Calu3 (cell line): ENCODE results near the gene NUB1. TPM values are rescaled to one million over a fixed set of nuclear protein-coding genes. Genes with fewer than 3 reads are reported as not detected.
A peak's percentile ranks its signal among the peaks of the same experiment; 100 is the strongest.

Source experiments
- BruUV-seq: library from RNA; stranded (reverse); fragments of 400-500 nt; replicated peaks from 2 replicates; lab custom pipeline; 2021; lab: Mats Ljungman, UMichigan
- CTCF ChIA-PET: fragments of 300-600 bp; sonication (Branson Sonifier 250); formaldehyde crosslinking; loops from one replicate; lab custom pipeline; 2022; ENCODE audit warnings: antibody characterized with exemption; lab: Charles Lee
- DNase-seq: peaks from one replicate; pipeline ENCODE4 v3.0.0; 2022
- H3K27ac Mint-ChIP-seq: one replicate; pipeline ENCODE4 v1.8.0; 2022; ENCODE audit warnings: mixed read lengths; ENCODE audit not compliant: unreplicated experiment
- H3K27me3 Mint-ChIP-seq: one replicate; pipeline ENCODE4 v1.8.0; 2022; ENCODE audit warnings: mixed read lengths; ENCODE audit not compliant: unreplicated experiment
- H3K36me3 Mint-ChIP-seq: one replicate; pipeline ENCODE4 v1.8.0; 2022; ENCODE audit warnings: mild to moderate bottlenecking, moderate library complexity, mixed read lengths; ENCODE audit not compliant: insufficient read depth, unreplicated experiment
- H3K4me1 Mint-ChIP-seq: one replicate; pipeline ENCODE4 v1.8.0; 2022; ENCODE audit warnings: mild to moderate bottlenecking, low read depth, mixed read lengths; ENCODE audit not compliant: unreplicated experiment
- H3K4me3 Mint-ChIP-seq: one replicate; pipeline ENCODE4 v1.8.0; 2022; ENCODE audit warnings: mild to moderate bottlenecking, low read depth, moderate library complexity, mixed read lengths; ENCODE audit not compliant: unreplicated experiment
- H3K9me3 Mint-ChIP-seq: one replicate; pipeline ENCODE4 v1.8.0; 2022; ENCODE audit warnings: low read depth, mixed read lengths; ENCODE audit not compliant: unreplicated experiment
- CTCF ChIP-seq: fragments of 200-600 bp; IDR thresholded peaks from one replicate; pipeline ENCODE4 v1.8.0; 2022; ENCODE audit warnings: antibody characterized with exemption; ENCODE audit not compliant: unreplicated experiment
- intact Hi-C: fragments of 100-400 bp; cut with micrococcal nuclease; formaldehyde crosslinking; loops from one replicate; pipeline ENCODE4 v1.10.0; 2022; ENCODE audit not compliant: unreplicated experiment
- total RNA-seq: library from RNA; stranded (reverse); gene quantifications from 2 replicates; pipeline ENCODE4 v1.2.3, GENCODE V29; 2022

Gene NUB1
- total RNA-seq, 1 experiment from 2014 or later = 56.2 TPM

DNA sequence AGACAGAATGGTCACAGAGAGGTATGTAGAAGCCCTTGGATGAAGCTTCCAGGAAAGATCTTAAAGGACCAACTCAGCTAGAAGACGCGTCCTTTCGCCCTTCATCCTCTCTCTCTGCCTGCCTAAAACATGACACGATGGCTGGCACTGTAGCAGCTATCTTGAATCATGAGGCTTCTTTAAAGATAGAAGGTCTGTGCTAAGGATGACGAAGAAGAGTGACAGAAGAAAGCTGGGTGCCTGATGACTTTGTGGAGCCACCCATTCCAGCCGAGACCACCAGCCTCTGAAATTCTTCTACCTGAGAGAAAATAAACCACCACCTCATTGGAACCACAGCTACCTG lies 42.7 kb downstream of the NUB1 start:
- CTCF ChIA-PET = interaction anchor here (0.7 kb wide), 1 partner anchor 162 kb away, joined by 3 read pairs; no protein-coding TSS in a partner anchor
- H3K4me3 Mint-ChIP-seq = no peak overlapping the region
- no peaks in the 10 kb centered on the region for H3K9me3 Mint-ChIP-seq
- peaks cover 10% of the 10 kb centered on the region for H3K4me1 Mint-ChIP-seq
- peaks cover 48% of the 10 kb centered on the region for H3K27me3 Mint-ChIP-seq
- no TSS peak for BruUV-seq
- DNase-seq = no peak
- peaks cover 5% of the 10 kb centered on the region for H3K36me3 Mint-ChIP-seq
- intact Hi-C loops = no loop called here
- no peak overlapping the region for H3K27ac Mint-ChIP-seq
- TF ChIP-seq CTCF = no peak

DNA sequence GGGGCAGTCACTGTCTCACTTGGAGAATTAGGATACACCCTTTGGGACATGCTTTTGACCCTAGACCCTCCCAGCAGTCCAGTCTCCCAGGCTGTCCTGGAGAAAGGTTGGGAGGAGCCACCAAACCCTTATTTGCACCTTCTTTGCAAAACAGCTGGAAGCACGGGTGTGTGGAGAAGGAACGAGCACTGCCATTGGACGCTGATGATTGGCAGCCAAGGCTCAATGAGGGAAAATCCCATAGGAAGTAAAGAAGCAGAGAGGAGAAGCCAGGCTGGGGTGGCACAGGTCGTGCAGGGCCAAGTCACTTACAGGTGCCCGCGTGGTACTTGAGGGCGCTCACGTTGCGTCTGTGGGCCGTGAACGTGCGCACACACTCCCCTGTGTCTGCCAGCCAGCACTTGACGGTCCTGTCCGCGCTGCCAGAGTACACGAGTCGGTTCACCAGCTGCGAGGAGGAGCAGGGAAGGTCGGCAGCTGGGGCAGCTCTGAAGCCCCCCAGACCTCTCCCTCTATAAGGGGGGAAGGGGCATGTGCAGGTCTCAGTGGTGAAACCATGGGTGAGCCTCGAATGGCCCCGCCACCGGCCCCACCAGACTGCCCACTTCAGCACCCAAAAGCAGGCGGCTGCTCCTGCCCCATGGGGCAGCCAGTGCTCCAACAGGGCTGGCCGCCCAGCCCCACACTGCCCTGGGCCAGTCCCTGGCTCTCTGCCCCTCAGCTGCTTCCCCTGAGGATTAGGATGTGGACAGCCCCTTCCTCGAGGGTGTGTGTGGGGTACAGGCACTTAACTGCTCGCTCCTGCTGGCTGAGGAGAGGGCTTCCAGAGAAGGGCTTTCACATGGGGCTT lies 43.4 kb downstream of the NUB1 start:
- intact Hi-C loops = no loop called here
- H3K9me3 Mint-ChIP-seq = no peaks in the 10 kb centered on the region
- H3K27ac Mint-ChIP-seq = no peak overlapping the region
- no peak for TF ChIP-seq CTCF
- H3K27me3 Mint-ChIP-seq = peaks cover 55% of the 10 kb centered on the region
- H3K4me3 Mint-ChIP-seq = no peak overlapping the region
- BruUV-seq = no TSS peak
- no peak for DNase-seq
- H3K4me1 Mint-ChIP-seq = peaks cover 10% of the 10 kb centered on the region
- peaks cover 5% of the 10 kb centered on the region for H3K36me3 Mint-ChIP-seq
- CTCF ChIA-PET = interaction anchor here (0.7 kb wide), 1 partner anchor 161 kb away, joined by 3 read pairs; no protein-coding TSS in a partner anchor

GRCh38 chr7:151385626-151386300 lies 44.2 kb downstream of the NUB1 start:
- Mint-ChIP-seq H3K4me3 (no peak overlapping the region), H3K9me3 (no peaks in the 10 kb centered on the region), H3K27me3 (peaks cover 62% of the 10 kb centered on the region), H3K36me3 (peaks cover 4% of the 10 kb centered on the region), H3K27ac (no peak overlapping the region), H3K4me1 (peaks cover 10% of the 10 kb centered on the region)
- no peak for TF ChIP-seq CTCF
- intact Hi-C loops = no loop called here
- BruUV-seq = no TSS peak
- no peak for DNase-seq
- CTCF ChIA-PET = no interaction called here

- peak; percentile 50 for DNase-seq
- H3K27me3 Mint-ChIP-seq = peaks cover 70% of the 10 kb centered on the region
- H3K4me1 Mint-ChIP-seq = peaks cover 10% of the 10 kb centered on the region
- no peaks in the 10 kb centered on the region for H3K9me3 Mint-ChIP-seq
- intact Hi-C loops = no loop called here
- no TSS peak for BruUV-seq
- no peaks in the 10 kb centered on the region for H3K36me3 Mint-ChIP-seq
- CTCF ChIA-PET = no interaction called here
- H3K27ac Mint-ChIP-seq = no peak overlapping the region
- no peak overlapping the region for H3K4me3 Mint-ChIP-seq
- no peak for TF ChIP-seq CTCF
These were observed 44.9 kb downstream of the NUB1 start for GRCh38 chr7:151386301-151387160.
